NCI-H510A (cell line): Measurements from ENCODE around the gene SDHAF3.

Experiments used
- DNase-seq: peaks from one replicate; lab custom pipeline; 2025; lab: John Stamatoyannopoulos, UW

The SDHAF3 gene

DNA sequence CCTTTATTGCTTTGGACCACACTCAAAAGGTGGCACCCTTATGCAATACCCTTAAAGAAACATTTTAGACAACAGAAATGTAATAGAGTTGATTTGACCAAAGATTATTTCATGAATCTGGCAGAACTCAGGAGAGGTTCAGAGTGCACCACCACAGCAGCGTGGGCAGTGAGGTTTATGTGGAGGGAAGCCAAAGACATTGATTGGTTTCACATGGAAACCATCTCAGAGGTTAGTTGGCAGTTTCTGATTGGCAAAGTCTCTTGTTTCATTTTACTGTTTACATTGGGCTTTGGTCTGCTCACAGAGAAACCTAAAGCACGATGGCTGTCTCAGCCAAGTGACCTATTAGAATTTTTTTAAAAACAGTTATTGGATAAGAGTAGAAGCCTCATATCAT is 101.3 kb downstream of the SDHAF3 start:
- DNase-seq: no peak

GRCh38 chr7:97219237-97219636 is 101.7 kb downstream of the SDHAF3 start:
- no peak for DNase-seq

DNA sequence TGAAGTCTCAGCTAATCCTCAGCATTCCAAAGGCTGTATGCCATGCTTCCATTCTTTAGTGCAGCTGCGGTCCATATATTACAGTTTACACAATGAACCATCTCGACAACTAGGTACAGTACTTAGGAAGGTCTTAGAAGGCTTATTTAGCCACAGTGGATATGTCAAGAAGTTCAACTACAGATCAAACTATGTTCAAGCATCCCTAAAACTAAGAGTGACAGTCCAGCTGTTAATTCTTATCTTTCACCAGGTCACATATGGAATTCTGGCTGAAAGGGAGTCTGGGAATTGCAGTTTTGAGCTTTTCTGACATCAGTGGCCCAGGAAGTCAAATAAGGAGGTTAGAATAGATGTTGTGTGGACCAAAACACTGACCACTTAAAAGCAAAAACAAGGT is 106.8 kb downstream of the SDHAF3 start:
- DNase-seq: no peak

DNA sequence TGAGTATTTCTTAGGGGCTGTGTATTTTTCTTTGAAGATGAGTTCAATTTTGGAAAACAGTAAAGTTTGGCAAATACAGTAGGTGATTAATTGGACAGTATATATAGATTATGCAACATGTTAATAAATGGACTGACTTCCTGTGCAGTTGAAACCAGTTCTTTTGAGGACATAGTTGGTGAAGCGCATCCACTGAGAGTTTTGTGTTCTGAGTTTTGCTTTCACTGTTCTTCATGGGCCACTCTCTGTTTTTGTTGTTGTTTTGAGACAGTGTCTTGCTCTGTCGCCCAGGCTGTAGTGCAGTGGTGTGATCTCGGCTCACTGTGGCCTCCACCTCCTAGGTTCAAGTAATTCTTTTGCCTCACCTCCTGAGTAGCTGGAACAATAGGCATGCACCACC is 109.0 kb downstream of the SDHAF3 start:
- no peak for DNase-seq
